Panc1 (cell line): ENCODE results near the gene CYP26C1. TPM values are rescaled to one million over a fixed set of nuclear protein-coding genes. Genes with fewer than 3 reads are reported as not detected.

Source experiments
- ATAC-seq: fragments of 200-7000 bp; cut with Tn5 transposase; 2 replicates; pipeline ENCODE4 v1.9.1; 2020; ENCODE audit warnings: mild to moderate bottlenecking, moderate library complexity
- BruUV-seq: library from RNA; stranded (reverse); fragments of 400-500 nt; replicated peaks from 2 replicates; lab custom pipeline; 2021; lab: Mats Ljungman, UMichigan
- CTCF ChIA-PET: fragments of 300-600 bp; sonication (Branson Sonifier 250); formaldehyde crosslinking; loops from one replicate; lab custom pipeline; 2022; ENCODE audit warnings: antibody characterized with exemption; lab: Charles Lee
- POLR2A ChIA-PET: fragments of 300-600 bp; sonication (Branson Sonifier 250); formaldehyde crosslinking; loops from one replicate; lab custom pipeline; 2022; ENCODE audit warnings: antibody characterized with exemption; lab: Charles Lee
- DNase-seq: peaks from one replicate; pipeline ENCODE4 v3.0.0-alpha.2; 2010; ENCODE audit warnings: low read depth, low spot score
- H3K27ac ChIP-seq: 2 replicates; pipeline ENCODE4 v1.5.1; 2011; ENCODE audit warnings: mild to moderate bottlenecking, low read length, inconsistent platforms
- H3K27me3 ChIP-seq: fragments of 200-500 bp; sonication (Bioruptor generic); 2 replicates; pipeline ENCODE4 v1.6.0; 2014; ENCODE audit warnings: low read length, inconsistent platforms; ENCODE audit not compliant: control insufficient read depth, insufficient read depth
- H3K36me3 ChIP-seq: fragments of 200-500 bp; sonication (Bioruptor generic); 2 replicates; pipeline ENCODE4 v1.5.1; 2014; ENCODE audit warnings: inconsistent platforms, mild to moderate bottlenecking, low read length, moderate library complexity; ENCODE audit not compliant: control insufficient read depth, insufficient read depth
- H3K4me1 ChIP-seq: 2 replicates; pipeline ENCODE4 v1.5.1; 2011; ENCODE audit warnings: inconsistent platforms, mild to moderate bottlenecking, low read length, moderate library complexity; ENCODE audit not compliant: control insufficient read depth, insufficient read depth
- H3K4me3 ChIP-seq, 2 experiments: 2 replicates each; pipeline ENCODE4 v1.5.1; 2011 to 2012; ENCODE audit warnings: low read depth in 2 of 2, low read length in 2 of 2, mild to moderate bottlenecking in 2 of 2, inconsistent platforms in 1 of 2, moderate library complexity in 1 of 2
- H3K9me3 ChIP-seq: fragments of 200-500 bp; sonication (Bioruptor generic); 2 replicates; pipeline ENCODE4 v1.5.1; 2014; ENCODE audit warnings: low read depth, mild to moderate bottlenecking, inconsistent platforms, low read length, moderate library complexity; ENCODE audit not compliant: control insufficient read depth, insufficient read depth
- POLR2AphosphoS5 ChIP-seq: IDR thresholded peaks from 2 replicates; pipeline ENCODE4 v1.6.1; 2012; ENCODE audit warnings: mild to moderate bottlenecking, low read depth, low read length, moderate library complexity
- SIN3A ChIP-seq: IDR thresholded peaks from 2 replicates; pipeline ENCODE4 v1.6.1; 2012; ENCODE audit warnings: low read depth, mild to moderate bottlenecking, low read length, moderate library complexity, borderline replicate concordance; ENCODE audit not compliant: insufficient read depth
- TCF7L2 ChIP-seq: IDR thresholded peaks from 2 replicates; pipeline ENCODE4 v1.6.1; 2011; ENCODE audit warnings: mild to moderate bottlenecking, low read depth, low read length, inconsistent platforms
- in situ Hi-C: cut with HindIII; loops from 2 replicates; pipeline ENCODE4 v1.10.0; 2016; ENCODE audit warnings: low sequenced_read_pairs, low pct_unique_long_range_greater_than_20kb
- intact Hi-C: fragments of 100-400 bp; cut with micrococcal nuclease; formaldehyde crosslinking; loops from one replicate; pipeline ENCODE4 v1.10.0; 2022; ENCODE audit not compliant: unreplicated experiment
- total RNA-seq: library from RNA; stranded (reverse); gene quantifications from one replicate; pipeline ENCODE4 v1.2.1, GENCODE V29; 2021; ENCODE audit not compliant: unreplicated experiment
- TF ChIP-seq, protein P1 (sequence below): fragments of 450-650 bp; IDR thresholded peaks from 2 replicates; pipeline ENCODE4 v1.5.1; 2017; ENCODE audit warnings: mild to moderate bottlenecking
- TF ChIP-seq, protein P2 (sequence below), 2 experiments: IDR thresholded peaks; 2 replicates each; pipeline ENCODE4 v1.6.1; 2011 to 2012; ENCODE audit warnings: low read depth in 2 of 2, control low read depth in 1 of 2, low read length in 1 of 2, mild to moderate bottlenecking in 1 of 2, moderate library complexity in 1 of 2; ENCODE audit not compliant: insufficient read depth in 1 of 2

The CYP26C1 gene
- total RNA-seq, 1 experiment from 2014 or later = 1.1 TPM

DNA sequence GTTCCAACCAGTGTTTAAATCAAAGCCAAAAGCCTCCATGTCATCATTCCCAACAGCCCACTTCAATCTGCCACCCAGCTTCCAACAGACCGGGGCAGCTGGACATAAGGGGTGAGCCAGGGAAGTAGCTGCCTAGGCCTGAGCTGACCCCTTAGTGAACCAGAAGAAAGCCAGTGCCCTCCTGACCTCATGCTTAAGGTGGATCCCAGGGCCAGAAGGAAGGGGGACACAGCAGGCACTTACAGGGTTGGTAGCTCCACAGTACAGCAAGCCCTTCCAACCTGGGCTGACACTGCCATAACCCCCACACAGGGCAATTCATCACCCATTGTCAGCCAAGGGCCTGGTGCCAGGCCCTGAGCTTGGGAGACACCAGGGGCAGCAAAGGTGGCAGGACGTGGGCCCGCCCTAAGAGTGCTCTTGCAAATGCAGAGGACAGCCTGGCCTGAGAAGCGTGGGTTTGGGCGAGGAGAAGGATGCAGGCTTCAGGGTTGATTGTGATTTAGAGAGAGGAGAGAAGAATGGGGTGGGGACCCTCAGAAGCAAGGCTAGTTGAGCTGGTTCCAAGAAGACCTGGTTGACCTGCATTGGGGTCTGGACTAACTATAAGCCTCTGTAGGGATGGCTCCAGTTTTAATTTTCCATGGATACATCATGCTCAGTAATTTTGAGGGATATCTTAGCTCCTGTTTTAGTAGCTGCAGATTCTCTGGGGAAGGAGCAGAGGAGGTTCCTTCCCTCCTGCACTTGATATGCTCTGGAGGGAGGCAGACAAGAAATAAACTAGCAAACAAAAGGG lies 10.0 kb downstream of the CYP26C1 start:
- in situ Hi-C loops = no loop called here
- BruUV-seq = no TSS peak
- intact Hi-C loops = loop anchor here (10.0 kb wide), 1 partner anchor 186 kb away; no protein-coding TSS in a partner anchor
- ATAC-seq (no peak), DNase-seq (no peak)
- Histone ChIP-seq H3K27me3 (peaks cover 32% of the 10 kb centered on the region), H3K27ac (no peak overlapping the region), H3K4me1 (peaks cover 16% of the 10 kb centered on the region), H3K4me3 (no peak overlapping the region), H3K9me3 (no peaks in the 10 kb centered on the region), H3K36me3 (no peaks in the 10 kb centered on the region)
- ChIA-PET POLR2A (no interaction called here), CTCF (interaction anchor here (0.8 to 1.0 kb wide), 2 partner anchors 19 to 47 kb away, joined by 3 to 5 read pairs; no protein-coding TSS in a partner anchor)
- TF ChIP-seq SIN3A (no peak), TCF7L2 (no peak), POLR2AphosphoS5 (no peak)
- TF ChIP-seq, protein P1, sequence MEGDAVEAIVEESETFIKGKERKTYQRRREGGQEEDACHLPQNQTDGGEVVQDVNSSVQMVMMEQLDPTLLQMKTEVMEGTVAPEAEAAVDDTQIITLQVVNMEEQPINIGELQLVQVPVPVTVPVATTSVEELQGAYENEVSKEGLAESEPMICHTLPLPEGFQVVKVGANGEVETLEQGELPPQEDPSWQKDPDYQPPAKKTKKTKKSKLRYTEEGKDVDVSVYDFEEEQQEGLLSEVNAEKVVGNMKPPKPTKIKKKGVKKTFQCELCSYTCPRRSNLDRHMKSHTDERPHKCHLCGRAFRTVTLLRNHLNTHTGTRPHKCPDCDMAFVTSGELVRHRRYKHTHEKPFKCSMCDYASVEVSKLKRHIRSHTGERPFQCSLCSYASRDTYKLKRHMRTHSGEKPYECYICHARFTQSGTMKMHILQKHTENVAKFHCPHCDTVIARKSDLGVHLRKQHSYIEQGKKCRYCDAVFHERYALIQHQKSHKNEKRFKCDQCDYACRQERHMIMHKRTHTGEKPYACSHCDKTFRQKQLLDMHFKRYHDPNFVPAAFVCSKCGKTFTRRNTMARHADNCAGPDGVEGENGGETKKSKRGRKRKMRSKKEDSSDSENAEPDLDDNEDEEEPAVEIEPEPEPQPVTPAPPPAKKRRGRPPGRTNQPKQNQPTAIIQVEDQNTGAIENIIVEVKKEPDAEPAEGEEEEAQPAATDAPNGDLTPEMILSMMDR = no peak
- TF ChIP-seq, protein P2, sequence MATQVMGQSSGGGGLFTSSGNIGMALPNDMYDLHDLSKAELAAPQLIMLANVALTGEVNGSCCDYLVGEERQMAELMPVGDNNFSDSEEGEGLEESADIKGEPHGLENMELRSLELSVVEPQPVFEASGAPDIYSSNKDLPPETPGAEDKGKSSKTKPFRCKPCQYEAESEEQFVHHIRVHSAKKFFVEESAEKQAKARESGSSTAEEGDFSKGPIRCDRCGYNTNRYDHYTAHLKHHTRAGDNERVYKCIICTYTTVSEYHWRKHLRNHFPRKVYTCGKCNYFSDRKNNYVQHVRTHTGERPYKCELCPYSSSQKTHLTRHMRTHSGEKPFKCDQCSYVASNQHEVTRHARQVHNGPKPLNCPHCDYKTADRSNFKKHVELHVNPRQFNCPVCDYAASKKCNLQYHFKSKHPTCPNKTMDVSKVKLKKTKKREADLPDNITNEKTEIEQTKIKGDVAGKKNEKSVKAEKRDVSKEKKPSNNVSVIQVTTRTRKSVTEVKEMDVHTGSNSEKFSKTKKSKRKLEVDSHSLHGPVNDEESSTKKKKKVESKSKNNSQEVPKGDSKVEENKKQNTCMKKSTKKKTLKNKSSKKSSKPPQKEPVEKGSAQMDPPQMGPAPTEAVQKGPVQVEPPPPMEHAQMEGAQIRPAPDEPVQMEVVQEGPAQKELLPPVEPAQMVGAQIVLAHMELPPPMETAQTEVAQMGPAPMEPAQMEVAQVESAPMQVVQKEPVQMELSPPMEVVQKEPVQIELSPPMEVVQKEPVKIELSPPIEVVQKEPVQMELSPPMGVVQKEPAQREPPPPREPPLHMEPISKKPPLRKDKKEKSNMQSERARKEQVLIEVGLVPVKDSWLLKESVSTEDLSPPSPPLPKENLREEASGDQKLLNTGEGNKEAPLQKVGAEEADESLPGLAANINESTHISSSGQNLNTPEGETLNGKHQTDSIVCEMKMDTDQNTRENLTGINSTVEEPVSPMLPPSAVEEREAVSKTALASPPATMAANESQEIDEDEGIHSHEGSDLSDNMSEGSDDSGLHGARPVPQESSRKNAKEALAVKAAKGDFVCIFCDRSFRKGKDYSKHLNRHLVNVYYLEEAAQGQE (IDR thresholded peaks at IDR 0.05; ENCODE audit: insufficient read depth in 1 of 2, low read depth in 2 of 2, low read length in 1 of 2) = no peak

GRCh38 chr10:93071177-93071472 lies 10.5 kb downstream of the CYP26C1 start:
- CTCF ChIA-PET = interaction anchor here (0.8 to 1.0 kb wide), 2 partner anchors 20 to 46 kb away, joined by 3 to 5 read pairs; no protein-coding TSS in a partner anchor
- no peak overlapping the region for H3K4me3 ChIP-seq

More at GRCh38 chr10:93071177-93071472, 10.5 kb downstream of the CYP26C1 start:
- Histone ChIP-seq H3K9me3 (no peaks in the 10 kb centered on the region), H3K27ac (no peak overlapping the region), H3K4me1 (peaks cover 13% of the 10 kb centered on the region), H3K27me3 (peaks cover 34% of the 10 kb centered on the region), H3K36me3 (no peaks in the 10 kb centered on the region)
- no peak for DNase-seq
- intact Hi-C loops (loop anchor here (10.0 kb wide), 1 partner anchor 186 kb away; no protein-coding TSS in a partner anchor), in situ Hi-C loops (no loop called here)
- ATAC-seq = no peak
- BruUV-seq = no TSS peak
- POLR2A ChIA-PET = no interaction called here
- TF ChIP-seq, protein P2 (IDR thresholded peaks at IDR 0.05; ENCODE audit: insufficient read depth in 1 of 2, low read depth in 2 of 2, low read length in 1 of 2) = no peak
- TF ChIP-seq, protein P1 = no peak
- TF ChIP-seq TCF7L2 = no peak
- TF ChIP-seq POLR2AphosphoS5 = no peak
- no peak for TF ChIP-seq SIN3A
